GM18519 (cell line): ENCODE measurements around the gene RLIM.

Experiments
- ATAC-seq: cut with Tn5 transposase; IDR thresholded peaks from one replicate; pipeline ENCODE4 v1.9.1; 2021; ENCODE audit warnings: mild to moderate bottlenecking, moderate library complexity; ENCODE audit not compliant: unreplicated experiment, low FRiP score

The RLIM gene

GRCh38 chrX:74536832-74537371 is 77.5 kb downstream of the RLIM start:
- ATAC-seq, result no peak

- peak; percentile 41 for ATAC-seq
Observed at GRCh38 chrX:74536152-74536831, 78.1 kb downstream of the RLIM start.

- ATAC-seq, result no peak
Observed at GRCh38 chrX:74535408-74536151, 78.8 kb downstream of the RLIM start.
